ENCODE measurements around the gene ASAP2.

ASAP2 gene

GRCh38 chr2:9377461-9378097 lies 171.0 kb downstream of the ASAP2 start:
- TF ChIP-seq CTCF (IDR thresholded peaks at IDR 0.05; ENCODE audit: low read depth, low read length) = no peak
- no peak overlapping the region for H3K4me3 ChIP-seq (ENCODE audit: low read depth, low read length)

GRCh38 chr2:9378433-9379390 lies 172.1 kb downstream of the ASAP2 start:
- no peak overlapping the region for H3K4me3 ChIP-seq (ENCODE audit: low read depth, low read length)
- no peak for TF ChIP-seq CTCF (IDR thresholded peaks at IDR 0.05; ENCODE audit: low read depth, low read length)

DNA sequence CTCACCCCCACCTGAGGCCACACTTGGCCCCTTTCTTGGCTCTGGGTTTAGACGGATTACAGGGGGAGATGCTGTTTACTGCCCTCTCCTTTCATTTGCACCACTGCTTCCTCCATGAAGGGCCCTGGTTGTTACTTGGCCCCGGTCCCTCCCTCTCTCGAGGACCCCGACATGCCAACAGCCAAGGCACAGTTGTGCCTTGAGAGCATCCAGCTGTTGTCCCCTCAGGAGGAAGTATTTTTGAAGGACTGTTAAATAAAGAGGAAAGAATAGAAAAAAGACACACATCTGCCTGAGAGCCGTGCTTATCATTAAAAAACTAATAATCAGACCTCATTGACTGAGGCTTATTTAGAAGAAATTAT lies 172.8 kb downstream of the ASAP2 start:
- TF ChIP-seq CTCF (IDR thresholded peaks at IDR 0.05; ENCODE audit: low read depth, low read length) = no peak

GRCh38 chr2:9380702-9381628 lies 174.4 kb downstream of the ASAP2 start:
- no peak overlapping the region for H3K4me3 ChIP-seq (ENCODE audit: low read depth, low read length)
- TF ChIP-seq CTCF (IDR thresholded peaks at IDR 0.05; ENCODE audit: low read depth, low read length) = no peak

More for the DNA sequence above, 172.8 kb downstream of the ASAP2 start:
- no peak overlapping the region for H3K4me3 ChIP-seq (ENCODE audit: low read depth, low read length)

GRCh38 chr2:9382604-9383235 lies 176.1 kb downstream of the ASAP2 start:
- H3K4me3 ChIP-seq (ENCODE audit: low read depth, low read length) = no peak overlapping the region
- TF ChIP-seq CTCF (IDR thresholded peaks at IDR 0.05; ENCODE audit: low read depth, low read length) = no peak

GRCh38 chr2:9384521-9384920 lies 177.9 kb downstream of the ASAP2 start:
- no peak overlapping the region for H3K4me3 ChIP-seq (ENCODE audit: low read depth, low read length)
- TF ChIP-seq CTCF (IDR thresholded peaks at IDR 0.05; ENCODE audit: low read depth, low read length) = no peak

All from WI38 (cell line).